GM12878 (cell line): ENCODE measurements around the gene CCNA2. TPM values are rescaled to one million over a fixed set of nuclear protein-coding genes. Genes with fewer than 3 reads are reported as not detected.

Experiments
- ATAC-seq: fragments of 200-7000 bp; cut with Tn5 transposase; 3 replicates; pipeline ENCODE4 v1.9.1; 2020; ENCODE audit warnings: mild to moderate bottlenecking, moderate library complexity
- BruUV-seq: library from RNA; stranded (reverse); fragments of 400-500 nt; replicated peaks from 2 replicates; lab custom pipeline; 2021; lab: Mats Ljungman, UMichigan
- CTCF ChIA-PET: fragments of 300-600 bp; sonication (Branson Sonifier 250); formaldehyde crosslinking; extraction: SDS; loops from one replicate; lab custom pipeline; 2021; ENCODE audit warnings: inconsistent platforms; lab: Yijun Ruan, JAX
- POLR2A ChIA-PET: fragments of 350-600 bp; formaldehyde crosslinking; extraction: SDS; loops from one replicate; lab custom pipeline; 2021; ENCODE audit warnings: inconsistent platforms; lab: Charles Lee
- RAD21 ChIA-PET: fragments of 300-600 bp; sonication (Branson Sonifier 250); formaldehyde crosslinking; loops from one replicate; lab custom pipeline; 2023; ENCODE audit warnings: antibody characterized with exemption; ENCODE audit not compliant: unreplicated experiment; lab: Charles Lee
- SMC1A ChIA-PET: fragments of 300-600 bp; sonication (Branson Sonifier 250); formaldehyde crosslinking; loops from one replicate; lab custom pipeline; 2023; ENCODE audit not compliant: unreplicated experiment, uncharacterized antibody; lab: Charles Lee
- DNase-seq: peaks from one replicate; pipeline ENCODE4 v3.0.0-alpha.2; 2011; ENCODE audit warnings: low read depth, low spot score
- FAIRE-seq: peaks from 3 replicates; lab custom pipeline; 2011; peaks lifted over from hg19 to GRCh38; lab: Jason Lieb, UNC
- H2AFZ ChIP-seq: 2 replicates; pipeline ENCODE4 v1.6.0; 2011; ENCODE audit warnings: low read depth, low read length, control low read depth; ENCODE audit not compliant: control insufficient read depth
- H3K27ac ChIP-seq: 2 replicates; pipeline ENCODE4 v1.5.1; 2011; ENCODE audit warnings: control low read depth; ENCODE audit not compliant: control insufficient read depth, insufficient read depth
- H3K27me3 ChIP-seq, 2 experiments: replicated peaks in 1 of 2; 2 replicates each; pipeline versions ENCODE4 v1.6.0 to v1.6.1; 2011; ENCODE audit warnings: low read length in 1 of 2; ENCODE audit not compliant: control insufficient read depth in 2 of 2, insufficient read depth in 2 of 2
- H3K36me3 ChIP-seq, 2 experiments: 2 replicates each; pipeline ENCODE4 v1.5.1; 2011; ENCODE audit warnings: low read length in 1 of 2; ENCODE audit not compliant: control insufficient read depth in 2 of 2, insufficient read depth in 2 of 2
- H3K4me1 ChIP-seq: 2 replicates; pipeline ENCODE4 v1.6.1; 2011; ENCODE audit warnings: mild to moderate bottlenecking, low read length, moderate library complexity, mixed read lengths; ENCODE audit not compliant: control insufficient read depth, insufficient read depth
- H3K4me2 ChIP-seq: 2 replicates; pipeline ENCODE4 v1.6.0; 2011; ENCODE audit warnings: control low read depth; ENCODE audit not compliant: control insufficient read depth, insufficient read depth
- H3K4me3 ChIP-seq: fragments of 200-600 bp; sonication (generic); 2 replicates; pipeline ENCODE4 v1.5.1; 2016
- H3K79me2 ChIP-seq: 2 replicates; pipeline ENCODE4 v1.6.0; 2011; ENCODE audit warnings: low read length; ENCODE audit not compliant: control insufficient read depth, insufficient read depth
- H3K9ac ChIP-seq: 2 replicates; pipeline ENCODE4 v1.8.0; 2011; ENCODE audit warnings: low read length, control low read depth, mixed read lengths; ENCODE audit not compliant: control insufficient read depth, insufficient read depth
- H3K9me3 ChIP-seq: replicated peaks from 3 replicates; pipeline ENCODE4 v1.5.1; 2011; ENCODE audit warnings: mild to moderate bottlenecking, low read length; ENCODE audit not compliant: control insufficient read depth, insufficient read depth
- H4K20me1 ChIP-seq: 2 replicates; pipeline ENCODE4 v1.6.0; 2011; ENCODE audit not compliant: control insufficient read depth, insufficient read depth
- BACH1 ChIP-seq: fragments of 450-650 bp; IDR thresholded peaks from 2 replicates; pipeline ENCODE4 v1.6.1; 2017; ENCODE audit warnings: mild to moderate bottlenecking, borderline replicate concordance
- CEBPB ChIP-seq, 2 experiments: fragments of 150-350 bp in 1 of 2; IDR thresholded peaks; 2 replicates each; pipeline ENCODE4 v1.6.1; 2012 to 2014; ENCODE audit warnings: low read depth in 2 of 2, low read length in 2 of 2, borderline replicate concordance in 1 of 2, inconsistent platforms in 1 of 2
- EP300 ChIP-seq, 2 experiments: fragments of 150-350 bp in 1 of 2; IDR thresholded peaks; 2 replicates each; pipeline ENCODE4 v1.6.1; 2011 to 2012; ENCODE audit warnings: low read depth in 2 of 2, low read length in 2 of 2, borderline replicate concordance in 1 of 2, improper control_type of control experiment in 1 of 2, inconsistent platforms in 1 of 2; ENCODE audit not compliant: control insufficient read depth in 1 of 2
- MAX ChIP-seq: IDR thresholded peaks from 2 replicates; pipeline ENCODE4 v1.6.1; 2012; ENCODE audit warnings: low read depth, low read length, improper control_type of control experiment
- NRF1 ChIP-seq: conservative IDR thresholded peaks from 2 replicates; pipeline ENCODE4 v1.6.1; 2011; ENCODE audit warnings: mild to moderate bottlenecking, low read depth, low read length, improper control_type of control experiment
- PAX5 ChIP-seq: IDR thresholded peaks from 2 replicates; pipeline ENCODE4 v1.6.1; 2011; ENCODE audit warnings: low read depth, low read length, borderline replicate concordance
- POLR2A ChIP-seq: IDR thresholded peaks from 2 replicates; pipeline ENCODE4 v1.6.1; 2011; ENCODE audit warnings: low read depth, mild to moderate bottlenecking, low read length
- POLR2AphosphoS2 ChIP-seq: IDR thresholded peaks from 2 replicates; pipeline ENCODE4 v1.6.1; 2011; ENCODE audit warnings: low read depth, mild to moderate bottlenecking, low read length, improper control_type of control experiment, moderate library complexity
- SIX5 ChIP-seq: IDR thresholded peaks from 2 replicates; pipeline ENCODE4 v1.6.1; 2011; ENCODE audit warnings: mild to moderate bottlenecking, low read depth, low read length, moderate library complexity; ENCODE audit not compliant: severe bottlenecking
- SMARCA5 ChIP-seq: fragments of 450-650 bp; IDR thresholded peaks from 2 replicates; pipeline ENCODE4 v1.6.1; 2017; ENCODE audit warnings: mild to moderate bottlenecking
- TCF3 ChIP-seq: IDR thresholded peaks from 2 replicates; pipeline ENCODE4 v1.6.1; 2012; ENCODE audit warnings: low read depth, mild to moderate bottlenecking, low read length, borderline replicate concordance; ENCODE audit not compliant: insufficient read depth
- ZBTB4 ChIP-seq: fragments of 450-650 bp; formaldehyde crosslinking; IDR thresholded peaks from 2 replicates; pipeline ENCODE4 v1.4.0; 2022; ENCODE audit warnings: mild to moderate bottlenecking, moderate library complexity
- WGBS: methylation state at CpG from one replicate; pipeline ENCODE4 v1.1.6; 2016; ENCODE audit warnings: low lambda C conversion rate; ENCODE audit not compliant: insufficient replicate concordance, insufficient coverage; ENCODE audit errors: missing lambda C conversion rate; 5-methylcytosine and 5-hydroxymethylcytosine counted together
- in situ Hi-C: fragments of 300-500 bp; cut with MboI; formaldehyde crosslinking; loops from 9 replicates; pipeline ENCODE4 v1.14.3; 2018; ENCODE audit warnings: mixed read lengths
- intact Hi-C: fragments of 100-400 bp; cut with micrococcal nuclease; formaldehyde crosslinking; loops from one replicate; pipeline ENCODE4 v1.14.2; 2022; ENCODE audit not compliant: unreplicated experiment
- polyA plus RNA-seq, 11 experiments: library from polyadenylated mRNA; depleted of rRNA in 4 of 11; unstranded in 6 of 11; stranded (reverse) in 5 of 11; fragments of >200 nt; fragmentation: Nextera tagmentation in 4 of 11; fragmentation: Illumina TruSeq in 1 of 11; extraction: Ambion mirVana in 4 of 11; extraction: Trizol in 1 of 11; gene quantifications; 1 replicate in 1 of 11; 2 replicates in 10 of 11; pipeline versions ENCODE4 v1.2.1 to v1.2.3, GENCODE V29; 2011 to 2016; ENCODE audit warnings: inconsistent platforms in 2 of 11, missing spikeins in 2 of 11, low read depth in 1 of 11
- total RNA-seq, 4 experiments: library from RNA; depleted of rRNA in 3 of 4; stranded (reverse); fragments of >200 nt in 3 of 4; fragmentation: Illumina TruSeq in 1 of 4; extraction: Trizol in 1 of 4; gene quantifications; 2 replicates each; pipeline versions ENCODE4 v1.2.1 to v1.2.3, GENCODE V29; 2013 to 2021
- TF ChIP-seq, protein P1 (sequence below): fragments of 450-650 bp; IDR thresholded peaks from 2 replicates; pipeline ENCODE4 v1.6.1; 2018; ENCODE audit warnings: borderline replicate concordance, mild to moderate bottlenecking; ENCODE audit not compliant: partially characterized antibody
- TF ChIP-seq, protein P2 (sequence below): IDR thresholded peaks from 2 replicates; pipeline ENCODE4 v1.6.1; 2011; ENCODE audit warnings: mild to moderate bottlenecking, low read depth, low read length, moderate library complexity; ENCODE audit not compliant: insufficient replicate concordance

Gene CCNA2
- total and polyA plus RNA-seq, 10 of the 15 experiments (the other 5 are each of a cell fraction or from before 2014, with no cell fraction given) = 21.8 to 153 (median 94.5) TPM

- no peak for TF ChIP-seq EP300 (IDR thresholded peaks at IDR 0.05; ENCODE audit: borderline replicate concordance in 1 of 2, control insufficient read depth in 1 of 2, low read depth in 2 of 2, low read length in 2 of 2)
- no peak for TF ChIP-seq POLR2AphosphoS2
Measured at GRCh38 chr4:121811122-121811521, 12.6 kb downstream of the CCNA2 start (continued).

- WGBS = 99% methylated on average over 4 of the region's 4 CpGs
- no TSS peak for BruUV-seq
- H3K79me2 ChIP-seq = peaks cover 33% of the 10 kb centered on the region
Measured at GRCh38 chr4:121806411-121806810, 17.3 kb downstream of the CCNA2 start.

More at GRCh38 chr4:121806411-121806810, 17.3 kb downstream of the CCNA2 start:
- ChIA-PET POLR2A (interaction anchor here (0.6 to 0.9 kb wide), 3 partner anchors 12 to 114 kb away, joined by 3 read pairs; no protein-coding TSS in a partner anchor), RAD21 (no interaction called here), CTCF (no interaction called here), SMC1A (interaction anchor here (0.7 to 1.4 kb wide), 3 partner anchors 10 to 213 kb away, joined by 3 read pairs; no protein-coding TSS in a partner anchor)
- Histone ChIP-seq H3K4me3 (no peak overlapping the region), H3K4me2 (no peak overlapping the region), H3K9ac (no peak overlapping the region), H3K4me1 (no peaks in the 10 kb centered on the region), H3K9me3 (no peaks in the 10 kb centered on the region), H4K20me1 (no peaks in the 10 kb centered on the region), H3K27ac (no peak overlapping the region), H2AFZ (no peak overlapping the region), H3K27me3 (no peaks in the 10 kb centered on the region), H3K36me3 (peaks cover 0 to 28% of the 10 kb centered on the region in 2 experiments; a peak in 3 of 4 replicates)
- intact Hi-C loops (no loop called here), in situ Hi-C loops (no loop called here)
- no peak for ATAC-seq
- no peak for DNase-seq
- FAIRE-seq = no peak
- TF ChIP-seq PAX5 (no peak), ZBTB4 (CRISPR knock-in tag) (no peak), SMARCA5 (no peak), CEBPB (IDR thresholded peaks at IDR 0.05; ENCODE audit: borderline replicate concordance in 1 of 2, low read depth in 2 of 2, low read length in 2 of 2) (no peak), NRF1 (no peak), BACH1 (no peak), SIX5 (no peak), MAX (no peak), POLR2A (no peak), TCF3 (no peak), EP300 (IDR thresholded peaks at IDR 0.05; ENCODE audit: borderline replicate concordance in 1 of 2, control insufficient read depth in 1 of 2, low read depth in 2 of 2, low read length in 2 of 2) (no peak)
- TF ChIP-seq, protein P1, sequence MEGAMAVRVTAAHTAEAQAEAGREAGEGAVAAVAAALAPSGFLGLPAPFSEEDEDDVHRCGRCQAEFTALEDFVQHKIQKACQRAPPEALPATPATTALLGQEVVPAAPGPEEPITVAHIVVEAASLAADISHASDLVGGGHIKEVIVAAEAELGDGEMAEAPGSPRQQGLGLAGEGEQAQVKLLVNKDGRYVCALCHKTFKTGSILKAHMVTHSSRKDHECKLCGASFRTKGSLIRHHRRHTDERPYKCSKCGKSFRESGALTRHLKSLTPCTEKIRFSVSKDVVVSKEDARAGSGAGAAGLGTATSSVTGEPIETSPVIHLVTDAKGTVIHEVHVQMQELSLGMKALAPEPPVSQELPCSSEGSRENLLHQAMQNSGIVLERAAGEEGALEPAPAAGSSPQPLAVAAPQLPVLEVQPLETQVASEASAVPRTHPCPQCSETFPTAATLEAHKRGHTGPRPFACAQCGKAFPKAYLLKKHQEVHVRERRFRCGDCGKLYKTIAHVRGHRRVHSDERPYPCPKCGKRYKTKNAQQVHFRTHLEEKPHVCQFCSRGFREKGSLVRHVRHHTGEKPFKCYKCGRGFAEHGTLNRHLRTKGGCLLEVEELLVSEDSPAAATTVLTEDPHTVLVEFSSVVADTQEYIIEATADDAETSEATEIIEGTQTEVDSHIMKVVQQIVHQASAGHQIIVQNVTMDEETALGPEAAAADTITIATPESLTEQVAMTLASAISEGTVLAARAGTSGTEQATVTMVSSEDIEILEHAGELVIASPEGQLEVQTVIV = no peak
- TF ChIP-seq, protein P2, sequence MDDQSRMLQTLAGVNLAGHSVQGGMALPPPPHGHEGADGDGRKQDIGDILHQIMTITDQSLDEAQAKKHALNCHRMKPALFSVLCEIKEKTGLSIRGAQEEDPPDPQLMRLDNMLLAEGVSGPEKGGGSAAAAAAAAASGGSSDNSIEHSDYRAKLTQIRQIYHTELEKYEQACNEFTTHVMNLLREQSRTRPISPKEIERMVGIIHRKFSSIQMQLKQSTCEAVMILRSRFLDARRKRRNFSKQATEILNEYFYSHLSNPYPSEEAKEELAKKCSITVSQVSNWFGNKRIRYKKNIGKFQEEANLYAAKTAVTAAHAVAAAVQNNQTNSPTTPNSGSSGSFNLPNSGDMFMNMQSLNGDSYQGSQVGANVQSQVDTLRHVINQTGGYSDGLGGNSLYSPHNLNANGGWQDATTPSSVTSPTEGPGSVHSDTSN = no peak
